ENCODE results near the gene CAMSAP3.
"Not testable (repeated sequence)": the region's sequence is repeated elsewhere in the genome, so short reads cannot be mapped to it uniquely, and the experiment has no call there.

CAMSAP3 gene

GRCh38 chr19:7636691-7637373 lies 41.2 kb downstream of the CAMSAP3 start, which contains the start of gene STXBP2:
TSS of gene STXBP2 (plus strand) at chr19:7637110. CDS start at chr19:7637150, 40 bp downstream.
- peak; percentile 10 for DNase-seq

GRCh38 chr19:7637374-7638256 lies 42.0 kb downstream of the CAMSAP3 start:
- no peak for DNase-seq

GRCh38 chr19:7638802-7639465 lies 43.3 kb downstream of the CAMSAP3 start:
- DNase-seq: no peak

- DNase-seq: no peak
Measured at GRCh38 chr19:7639863-7640348, 44.2 kb downstream of the CAMSAP3 start.

- no peak for DNase-seq
Measured at GRCh38 chr19:7640803-7641202, 45.1 kb downstream of the CAMSAP3 start.

- DNase-seq: no peak
Measured at GRCh38 chr19:7641290-7642276, 45.9 kb downstream of the CAMSAP3 start.

GRCh38 chr19:7642295-7643030 lies 46.8 kb downstream of the CAMSAP3 start:
- no peak for DNase-seq

- DNase-seq: no peak
Measured at GRCh38 chr19:7643031-7643415, 47.4 kb downstream of the CAMSAP3 start.

GRCh38 chr19:7643629-7644549 lies 48.2 kb downstream of the CAMSAP3 start:
- DNase-seq: not testable (repeated sequence)

GRCh38 chr19:7644550-7644877 lies 48.9 kb downstream of the CAMSAP3 start:
- DNase-seq: no peak

- DNase-seq: no peak
Measured at GRCh38 chr19:7645163-7645562, 49.5 kb downstream of the CAMSAP3 start.

GRCh38 chr19:7645656-7646425 lies 50.2 kb downstream of the CAMSAP3 start:
- DNase-seq: no peak

GRCh38 chr19:7646426-7646700 lies 50.7 kb downstream of the CAMSAP3 start:
- DNase-seq: no peak

GRCh38 chr19:7647156-7647555 lies 51.5 kb downstream of the CAMSAP3 start:
- DNase-seq: no peak

- DNase-seq: no peak
Measured at GRCh38 chr19:7648265-7649014, 52.8 kb downstream of the CAMSAP3 start.

GRCh38 chr19:7650148-7650547 lies 54.5 kb downstream of the CAMSAP3 start:
- no peak for DNase-seq

- peak; percentile 35 for DNase-seq
Measured at GRCh38 chr19:7652061-7652641, 56.5 kb downstream of the CAMSAP3 start.

- no peak for DNase-seq
Measured at GRCh38 chr19:7654401-7654800, 58.7 kb downstream of the CAMSAP3 start.

GRCh38 chr19:7655581-7655980 lies 59.9 kb downstream of the CAMSAP3 start:
- DNase-seq: no peak
